ENCODE data around the gene ANKRD11.

DNA sequence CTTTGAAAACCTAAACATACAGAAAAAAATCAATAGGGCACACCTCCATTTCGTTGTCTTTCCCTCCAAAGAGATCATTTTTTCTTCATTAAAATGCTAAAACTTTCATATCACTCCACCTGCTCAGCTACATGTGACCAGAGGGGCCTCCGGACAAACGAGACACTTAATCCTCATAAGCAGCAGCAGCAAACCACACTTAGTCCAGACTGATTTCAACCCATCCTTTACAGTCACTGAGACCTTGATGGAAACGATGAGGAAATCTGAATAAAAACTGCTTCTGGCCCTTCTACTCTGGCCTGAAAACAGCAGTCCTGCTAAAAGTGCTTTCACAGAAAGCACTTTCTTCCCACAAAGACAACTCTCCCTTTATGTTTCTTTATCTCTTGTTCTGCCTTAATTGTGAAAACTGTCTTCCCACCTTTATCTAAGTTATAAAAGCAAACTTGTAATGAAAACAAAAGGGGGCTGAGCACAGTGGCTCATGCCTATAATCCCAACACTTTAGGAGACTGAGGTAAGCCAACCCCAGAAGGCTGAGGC is 4.6 kb downstream of the ANKRD11 start:
- TF ChIP-seq EZH2 (IDR thresholded peaks at IDR 0.05; ENCODE audit: borderline replicate concordance, low read depth, low read length, severe bottlenecking) (no peak), POLR2A (IDR thresholded peaks at IDR 0.05; ENCODE audit: low read depth, low read length) (no peak), POLR2AphosphoS5 (IDR thresholded peaks at IDR 0.05; ENCODE audit: insufficient read depth, low read depth, low read length) (no peak)
- TF ChIP-seq, protein P1, sequence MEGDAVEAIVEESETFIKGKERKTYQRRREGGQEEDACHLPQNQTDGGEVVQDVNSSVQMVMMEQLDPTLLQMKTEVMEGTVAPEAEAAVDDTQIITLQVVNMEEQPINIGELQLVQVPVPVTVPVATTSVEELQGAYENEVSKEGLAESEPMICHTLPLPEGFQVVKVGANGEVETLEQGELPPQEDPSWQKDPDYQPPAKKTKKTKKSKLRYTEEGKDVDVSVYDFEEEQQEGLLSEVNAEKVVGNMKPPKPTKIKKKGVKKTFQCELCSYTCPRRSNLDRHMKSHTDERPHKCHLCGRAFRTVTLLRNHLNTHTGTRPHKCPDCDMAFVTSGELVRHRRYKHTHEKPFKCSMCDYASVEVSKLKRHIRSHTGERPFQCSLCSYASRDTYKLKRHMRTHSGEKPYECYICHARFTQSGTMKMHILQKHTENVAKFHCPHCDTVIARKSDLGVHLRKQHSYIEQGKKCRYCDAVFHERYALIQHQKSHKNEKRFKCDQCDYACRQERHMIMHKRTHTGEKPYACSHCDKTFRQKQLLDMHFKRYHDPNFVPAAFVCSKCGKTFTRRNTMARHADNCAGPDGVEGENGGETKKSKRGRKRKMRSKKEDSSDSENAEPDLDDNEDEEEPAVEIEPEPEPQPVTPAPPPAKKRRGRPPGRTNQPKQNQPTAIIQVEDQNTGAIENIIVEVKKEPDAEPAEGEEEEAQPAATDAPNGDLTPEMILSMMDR (IDR thresholded peaks at IDR 0.05; ENCODE audit: extremely low read depth in 1 of 2, insufficient read depth in 1 of 2, low read depth in 1 of 2, low read length in 2 of 2): no peak
